Liver (tissue), 9 donors: ENCODE data around the gene SLFN12. TPM values are rescaled to one million over a fixed set of nuclear protein-coding genes. Genes with fewer than 3 reads are reported as not detected.

Source experiments
- DNase-seq: peaks from one replicate; pipeline ENCODE4 v3.0.0-alpha.2; 2017; ENCODE audit warnings: low spot score
- H3K27ac ChIP-seq, 2 donors: one replicate each; pipeline ENCODE4 v1.7.0; 2013; ENCODE audit warnings: inconsistent platforms in 2 of 2, low read length in 2 of 2, control low read depth in 1 of 2, low read depth in 1 of 2, mild to moderate bottlenecking in 1 of 2
- H3K27me3 ChIP-seq, 4 donors: one replicate each; pipeline versions ENCODE4 v1.6.1 to v1.7.0; 2013; ENCODE audit warnings: low read length in 3 of 4, inconsistent platforms in 1 of 4, mild to moderate bottlenecking in 1 of 4, moderate library complexity in 1 of 4; ENCODE audit not compliant: control insufficient read depth in 4 of 4, insufficient read depth in 4 of 4
- H3K36me3 ChIP-seq, 4 donors: one replicate each; pipeline versions ENCODE4 v1.6.1 to v1.7.0; 2013; ENCODE audit warnings: low read length in 3 of 4, mild to moderate bottlenecking in 3 of 4, low read depth in 1 of 4, moderate library complexity in 1 of 4; ENCODE audit not compliant: control insufficient read depth in 4 of 4, insufficient read depth in 3 of 4
- H3K4me1 ChIP-seq, 4 donors: one replicate each; pipeline versions ENCODE4 v1.6.1 to v1.7.0; 2013; ENCODE audit warnings: low read length in 3 of 4, mild to moderate bottlenecking in 3 of 4, moderate library complexity in 1 of 4; ENCODE audit not compliant: control insufficient read depth in 4 of 4, insufficient read depth in 4 of 4
- H3K4me3 ChIP-seq, 3 donors: one replicate each; pipeline versions ENCODE4 v1.6.1 to v1.7.0; 2013; ENCODE audit warnings: low read length in 3 of 3, control low read depth in 1 of 3, low read depth in 1 of 3, mild to moderate bottlenecking in 1 of 3
- H3K9ac ChIP-seq, 2 donors: one replicate each; pipeline ENCODE4 v1.7.0; 2013; ENCODE audit warnings: low read length in 2 of 2, mild to moderate bottlenecking in 2 of 2, moderate library complexity in 2 of 2, control low read depth in 1 of 2, low read depth in 1 of 2
- H3K9me3 ChIP-seq, 4 donors: one replicate each; pipeline versions ENCODE4 v1.6.1 to v1.7.0; 2013; ENCODE audit warnings: low read length in 3 of 4; ENCODE audit not compliant: control insufficient read depth in 4 of 4
- EGR1 ChIP-seq, 2 donors: IDR thresholded peaks; 2 replicates each; pipeline ENCODE4 v1.6.1; 2016 to 2018; ENCODE audit warnings: antibody characterized with exemption in 2 of 2, low read depth in 2 of 2
- FOXA1 ChIP-seq: IDR thresholded peaks from 2 replicates; pipeline ENCODE4 v1.6.1; 2016; ENCODE audit warnings: antibody characterized with exemption
- GABPA ChIP-seq, 2 donors: IDR thresholded peaks in 1 of 2; conservative IDR thresholded peaks in 1 of 2; 2 replicates each; pipeline ENCODE4 v1.6.1; 2016; ENCODE audit warnings: antibody characterized with exemption in 2 of 2, mild to moderate bottlenecking in 1 of 2, moderate library complexity in 1 of 2
- HNF4A ChIP-seq, 2 donors: conservative IDR thresholded peaks; 2 replicates each; pipeline ENCODE4 v1.6.1; 2016; ENCODE audit warnings: antibody characterized with exemption in 2 of 2, mild to moderate bottlenecking in 2 of 2
- HNF4G ChIP-seq: IDR thresholded peaks from 2 replicates; pipeline ENCODE4 v1.6.1; 2016; ENCODE audit warnings: antibody characterized with exemption
- JUND ChIP-seq, 2 donors: IDR thresholded peaks; 2 replicates each; pipeline ENCODE4 v1.6.1; 2016; ENCODE audit warnings: antibody characterized with exemption in 2 of 2
- NR2F2 ChIP-seq: IDR thresholded peaks from 2 replicates; pipeline ENCODE4 v1.6.1; 2016; ENCODE audit warnings: antibody characterized with exemption
- RAD21 ChIP-seq, 2 donors: IDR thresholded peaks; 2 replicates each; pipeline ENCODE4 v1.6.1; 2016; ENCODE audit warnings: antibody characterized with exemption in 2 of 2, mild to moderate bottlenecking in 2 of 2
- RXRA ChIP-seq, 2 donors: IDR thresholded peaks; 2 replicates each; pipeline ENCODE4 v1.6.1; 2017 to 2018; ENCODE audit warnings: antibody characterized with exemption in 2 of 2, mild to moderate bottlenecking in 1 of 2
- SP1 ChIP-seq: IDR thresholded peaks from 2 replicates; pipeline ENCODE4 v1.6.1; 2018; ENCODE audit warnings: antibody characterized with exemption, mild to moderate bottlenecking
- TAF1 ChIP-seq: conservative IDR thresholded peaks from 2 replicates; pipeline ENCODE4 v1.6.1; 2016; ENCODE audit warnings: antibody characterized with exemption, mild to moderate bottlenecking
- YY1 ChIP-seq: IDR thresholded peaks from 2 replicates; pipeline ENCODE4 v1.6.1; 2016; ENCODE audit warnings: antibody characterized with exemption, mild to moderate bottlenecking
- whole genome bisulfite sequencing: extraction: QIAGEN DNeasy Blood & Tissue Kit; methylation state at CpG from one replicate; pipeline ENCODE4 v1.1.7; 2013; 5-methylcytosine and 5-hydroxymethylcytosine counted together
- polyA plus RNA-seq, 2 donors: library from polyadenylated mRNA; stranded (reverse) in 1 of 2; unstranded in 1 of 2; fragments of 200-250 nt in 1 of 2; fragments of >200 nt in 1 of 2; fragmentation: Nextera tagmentation in 1 of 2; extraction: Ambion mirVana in 1 of 2; gene quantifications; one replicate each; pipeline versions ENCODE4 v1.2.1 to v1.2.3, GENCODE V29; 2013 to 2015
- total RNA-seq, 2 donors: library from RNA; depleted of rRNA; stranded (reverse); fragments of >200 nt; gene quantifications; one replicate each; pipeline ENCODE4 v1.2.3, GENCODE V29; 2014
- TF ChIP-seq, protein P1 (sequence below): fragments of 150-350 bp; IDR thresholded peaks from 2 replicates; pipeline ENCODE4 v1.5.1; 2017; ENCODE audit warnings: improper control_type of control experiment, low read depth, low read length; ENCODE audit not compliant: missing input control
- TF ChIP-seq, protein P2 (sequence below): IDR thresholded peaks from 2 replicates; pipeline ENCODE4 v1.6.1; 2016; ENCODE audit warnings: antibody characterized with exemption
- TF ChIP-seq, protein P3 (sequence below): IDR thresholded peaks from 2 replicates; pipeline ENCODE4 v1.6.1; 2016; ENCODE audit warnings: antibody characterized with exemption, mild to moderate bottlenecking
- donor health status: healthy.
- donor health status: healthy.
- donor health status: healthy.
- donor health status: healthy.
- donor health status: healthy.

Gene SLFN12
- total and polyA plus RNA-seq, 4 donors: 0.91 to 5.0 (median 2.2) TPM

DNA sequence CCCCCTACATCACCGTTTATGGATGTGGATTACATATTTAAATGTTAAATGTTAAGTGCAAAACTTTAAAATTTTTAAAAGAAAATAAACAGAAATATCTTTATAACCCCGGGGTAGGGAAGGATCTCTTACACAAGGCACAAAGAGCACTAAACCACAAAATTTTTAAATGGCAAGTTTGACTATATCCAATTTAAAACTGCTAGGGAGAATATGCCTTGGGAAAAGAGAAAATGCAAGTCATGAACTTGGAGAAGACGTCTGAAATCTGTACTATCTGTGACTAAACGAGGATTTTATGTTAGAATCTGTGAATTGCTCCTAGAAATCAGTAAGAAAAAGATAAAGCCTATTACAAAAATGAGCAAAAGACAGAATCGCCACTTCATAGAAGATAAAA is 44.9 kb upstream of the SLFN12 start:
- 49% methylated on average over 5 of the region's 5 CpGs for WGBS
- H3K27me3 ChIP-seq: peaks cover 0 to 7% (median 1%) of the 10 kb centered on the region in 4 donors
- DNase-seq: no peak
- no peak overlapping the region for H3K27ac ChIP-seq
- no peak overlapping the region for H3K4me3 ChIP-seq
- H3K4me1 ChIP-seq: no peaks in the 10 kb centered on the region
- H3K9me3 ChIP-seq: no peaks in the 10 kb centered on the region
- H3K9ac ChIP-seq: no peak overlapping the region
- H3K36me3 ChIP-seq: no peaks in the 10 kb centered on the region
- no peak for TF ChIP-seq JUND (IDR thresholded peaks at IDR 0.05)
- TF ChIP-seq HNF4A (conservative IDR thresholded peaks at IDR 0.05): no peak
- no peak for TF ChIP-seq RXRA (IDR thresholded peaks at IDR 0.05)
- no peak for TF ChIP-seq SP1
- TF ChIP-seq FOXA1: no peak

DNA sequence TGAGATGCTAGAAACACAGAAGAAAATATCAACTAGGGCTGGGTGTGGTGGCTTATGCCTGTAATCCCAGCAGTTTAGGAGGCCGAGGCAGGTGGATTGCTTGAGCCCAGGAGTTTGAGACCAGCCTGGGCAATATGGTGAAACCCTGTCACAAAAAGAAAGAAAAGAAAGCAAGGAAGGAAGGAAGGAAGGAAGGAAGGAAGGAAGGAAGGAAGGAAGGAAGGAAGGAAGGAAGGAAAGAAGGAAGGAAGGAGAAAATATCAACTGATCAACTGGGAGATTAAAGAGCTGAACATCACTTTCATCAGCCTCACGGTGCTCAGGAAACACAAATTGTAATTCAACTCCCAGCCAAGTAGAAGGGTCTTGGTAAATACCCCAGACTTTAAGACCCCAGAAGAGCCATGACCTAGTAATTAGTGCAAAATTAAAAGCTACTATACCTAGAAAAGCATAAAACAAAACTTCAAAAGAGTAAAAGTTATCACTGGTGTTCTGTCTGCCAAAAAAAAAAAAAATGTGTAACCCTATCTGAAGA is 44.1 kb upstream of the SLFN12 start:
- Histone ChIP-seq H3K36me3 (no peaks in the 10 kb centered on the region), H3K9me3 (no peaks in the 10 kb centered on the region), H3K9ac (no peak overlapping the region), H3K4me1 (no peaks in the 10 kb centered on the region), H3K27me3 (peaks cover 0 to 7% (median 1%) of the 10 kb centered on the region in 4 donors), H3K27ac (no peak overlapping the region), H3K4me3 (no peak overlapping the region)
- no peak for TF ChIP-seq EGR1 (IDR thresholded peaks at IDR 0.05; ENCODE audit: low read depth in 2 of 2)
- TF ChIP-seq, protein P1, sequence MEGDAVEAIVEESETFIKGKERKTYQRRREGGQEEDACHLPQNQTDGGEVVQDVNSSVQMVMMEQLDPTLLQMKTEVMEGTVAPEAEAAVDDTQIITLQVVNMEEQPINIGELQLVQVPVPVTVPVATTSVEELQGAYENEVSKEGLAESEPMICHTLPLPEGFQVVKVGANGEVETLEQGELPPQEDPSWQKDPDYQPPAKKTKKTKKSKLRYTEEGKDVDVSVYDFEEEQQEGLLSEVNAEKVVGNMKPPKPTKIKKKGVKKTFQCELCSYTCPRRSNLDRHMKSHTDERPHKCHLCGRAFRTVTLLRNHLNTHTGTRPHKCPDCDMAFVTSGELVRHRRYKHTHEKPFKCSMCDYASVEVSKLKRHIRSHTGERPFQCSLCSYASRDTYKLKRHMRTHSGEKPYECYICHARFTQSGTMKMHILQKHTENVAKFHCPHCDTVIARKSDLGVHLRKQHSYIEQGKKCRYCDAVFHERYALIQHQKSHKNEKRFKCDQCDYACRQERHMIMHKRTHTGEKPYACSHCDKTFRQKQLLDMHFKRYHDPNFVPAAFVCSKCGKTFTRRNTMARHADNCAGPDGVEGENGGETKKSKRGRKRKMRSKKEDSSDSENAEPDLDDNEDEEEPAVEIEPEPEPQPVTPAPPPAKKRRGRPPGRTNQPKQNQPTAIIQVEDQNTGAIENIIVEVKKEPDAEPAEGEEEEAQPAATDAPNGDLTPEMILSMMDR: no peak
- no peak for TF ChIP-seq FOXA1
- TF ChIP-seq, protein P2, sequence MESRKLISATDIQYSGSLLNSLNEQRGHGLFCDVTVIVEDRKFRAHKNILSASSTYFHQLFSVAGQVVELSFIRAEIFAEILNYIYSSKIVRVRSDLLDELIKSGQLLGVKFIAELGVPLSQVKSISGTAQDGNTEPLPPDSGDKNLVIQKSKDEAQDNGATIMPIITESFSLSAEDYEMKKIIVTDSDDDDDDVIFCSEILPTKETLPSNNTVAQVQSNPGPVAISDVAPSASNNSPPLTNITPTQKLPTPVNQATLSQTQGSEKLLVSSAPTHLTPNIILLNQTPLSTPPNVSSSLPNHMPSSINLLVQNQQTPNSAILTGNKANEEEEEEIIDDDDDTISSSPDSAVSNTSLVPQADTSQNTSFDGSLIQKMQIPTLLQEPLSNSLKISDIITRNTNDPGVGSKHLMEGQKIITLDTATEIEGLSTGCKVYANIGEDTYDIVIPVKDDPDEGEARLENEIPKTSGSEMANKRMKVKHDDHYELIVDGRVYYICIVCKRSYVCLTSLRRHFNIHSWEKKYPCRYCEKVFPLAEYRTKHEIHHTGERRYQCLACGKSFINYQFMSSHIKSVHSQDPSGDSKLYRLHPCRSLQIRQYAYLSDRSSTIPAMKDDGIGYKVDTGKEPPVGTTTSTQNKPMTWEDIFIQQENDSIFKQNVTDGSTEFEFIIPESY: no peak
- no peak for TF ChIP-seq TAF1
- TF ChIP-seq HNF4G: no peak
- TF ChIP-seq, protein P3, sequence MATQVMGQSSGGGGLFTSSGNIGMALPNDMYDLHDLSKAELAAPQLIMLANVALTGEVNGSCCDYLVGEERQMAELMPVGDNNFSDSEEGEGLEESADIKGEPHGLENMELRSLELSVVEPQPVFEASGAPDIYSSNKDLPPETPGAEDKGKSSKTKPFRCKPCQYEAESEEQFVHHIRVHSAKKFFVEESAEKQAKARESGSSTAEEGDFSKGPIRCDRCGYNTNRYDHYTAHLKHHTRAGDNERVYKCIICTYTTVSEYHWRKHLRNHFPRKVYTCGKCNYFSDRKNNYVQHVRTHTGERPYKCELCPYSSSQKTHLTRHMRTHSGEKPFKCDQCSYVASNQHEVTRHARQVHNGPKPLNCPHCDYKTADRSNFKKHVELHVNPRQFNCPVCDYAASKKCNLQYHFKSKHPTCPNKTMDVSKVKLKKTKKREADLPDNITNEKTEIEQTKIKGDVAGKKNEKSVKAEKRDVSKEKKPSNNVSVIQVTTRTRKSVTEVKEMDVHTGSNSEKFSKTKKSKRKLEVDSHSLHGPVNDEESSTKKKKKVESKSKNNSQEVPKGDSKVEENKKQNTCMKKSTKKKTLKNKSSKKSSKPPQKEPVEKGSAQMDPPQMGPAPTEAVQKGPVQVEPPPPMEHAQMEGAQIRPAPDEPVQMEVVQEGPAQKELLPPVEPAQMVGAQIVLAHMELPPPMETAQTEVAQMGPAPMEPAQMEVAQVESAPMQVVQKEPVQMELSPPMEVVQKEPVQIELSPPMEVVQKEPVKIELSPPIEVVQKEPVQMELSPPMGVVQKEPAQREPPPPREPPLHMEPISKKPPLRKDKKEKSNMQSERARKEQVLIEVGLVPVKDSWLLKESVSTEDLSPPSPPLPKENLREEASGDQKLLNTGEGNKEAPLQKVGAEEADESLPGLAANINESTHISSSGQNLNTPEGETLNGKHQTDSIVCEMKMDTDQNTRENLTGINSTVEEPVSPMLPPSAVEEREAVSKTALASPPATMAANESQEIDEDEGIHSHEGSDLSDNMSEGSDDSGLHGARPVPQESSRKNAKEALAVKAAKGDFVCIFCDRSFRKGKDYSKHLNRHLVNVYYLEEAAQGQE: no peak
- no peak for TF ChIP-seq SP1
- TF ChIP-seq NR2F2: no peak
- no peak for TF ChIP-seq GABPA (IDR thresholded peaks at IDR 0.05 in 1 of 2, conservative IDR thresholded peaks at IDR 0.05 in 1 of 2)
- no peak for TF ChIP-seq RXRA (IDR thresholded peaks at IDR 0.05)
- TF ChIP-seq RAD21 (IDR thresholded peaks at IDR 0.05): no peak
- no peak for TF ChIP-seq YY1
- no peak for DNase-seq
- WGBS: 49% methylated on average over 2 of the region's 2 CpGs
